HepG2 (cell line): ENCODE results near the gene RAD51C. TPM values are rescaled to one million over a fixed set of nuclear protein-coding genes. Genes with fewer than 3 reads are reported as not detected.
A peak's percentile ranks its signal among the peaks of the same experiment; 100 is the strongest.

Source experiments
- CEBPB ChIP-seq: IDR thresholded peaks from 2 replicates; pipeline ENCODE4 v1.6.1; 2011; ENCODE audit warnings: low read depth, low read length, improper control_type of control experiment, borderline replicate concordance
- CHCHD3 ChIP-seq: sonication (generic); formaldehyde crosslinking; IDR thresholded peaks from 2 replicates; pipeline ENCODE4 v1.8.0; 2022; ENCODE audit warnings: mild to moderate bottlenecking, missing genetic modification reagents, moderate library complexity
- DMTF1 ChIP-seq: sonication (generic); formaldehyde crosslinking; IDR thresholded peaks from 2 replicates; pipeline ENCODE4 v1.4.0; 2020; ENCODE audit warnings: mild to moderate bottlenecking, missing genetic modification reagents
- ESRRA ChIP-seq: sonication (generic); formaldehyde crosslinking; IDR thresholded peaks from 2 replicates; pipeline ENCODE4 v1.5.1; 2020; ENCODE audit warnings: mild to moderate bottlenecking, low read depth, missing genetic modification reagents
- GABPA ChIP-seq, 2 experiments: IDR thresholded peaks; 2 replicates each; pipeline ENCODE4 v1.6.1; 2011 to 2016; ENCODE audit warnings: low read depth in 2 of 2, low read length in 1 of 2, missing biosample characterization in 1 of 2, missing genetic modification characterization in 1 of 2
- HINFP ChIP-seq: sonication (generic); formaldehyde crosslinking; IDR thresholded peaks from 2 replicates; pipeline ENCODE4 v1.4.0; 2020; ENCODE audit warnings: low read depth, mild to moderate bottlenecking, missing genetic modification reagents
- HNRNPLL ChIP-seq: fragments of 200-400 bp; formaldehyde crosslinking; IDR thresholded peaks from 2 replicates; pipeline ENCODE4 v1.6.1; 2017; ENCODE audit warnings: mild to moderate bottlenecking, low read depth, low read length; ENCODE audit not compliant: poor library complexity, severe bottlenecking
- IRF9 ChIP-seq: sonication (generic); formaldehyde crosslinking; IDR thresholded peaks from 2 replicates; pipeline ENCODE4 v1.8.0; 2022; ENCODE audit warnings: missing genetic modification reagents, mild to moderate bottlenecking, borderline replicate concordance
- KDM3A ChIP-seq: IDR thresholded peaks from 2 replicates; pipeline ENCODE4 v1.6.1; 2018; ENCODE audit warnings: low read depth, missing compliant biosample characterization
- KLF13 ChIP-seq: sonication (generic); formaldehyde crosslinking; IDR thresholded peaks from 2 replicates; pipeline ENCODE4 v1.4.0; 2020; ENCODE audit warnings: mild to moderate bottlenecking, missing genetic modification reagents
- MLX ChIP-seq: IDR thresholded peaks from 2 replicates; pipeline ENCODE4 v1.6.1; 2016
- NFE2L1 ChIP-seq: sonication (generic); formaldehyde crosslinking; IDR thresholded peaks from 2 replicates; pipeline ENCODE4 v1.4.0; 2020; ENCODE audit warnings: missing genetic modification reagents, mild to moderate bottlenecking, borderline replicate concordance
- PAF1 ChIP-seq: IDR thresholded peaks from 2 replicates; pipeline ENCODE4 v1.6.1; 2016; ENCODE audit warnings: missing genetic modification reagents, missing compliant biosample characterization
- SPEN ChIP-seq: sonication (generic); formaldehyde crosslinking; IDR thresholded peaks from 2 replicates; pipeline ENCODE4 v1.5.1; 2020; ENCODE audit warnings: low read depth, mild to moderate bottlenecking, missing genetic modification reagents
- WIZ ChIP-seq: sonication (generic); formaldehyde crosslinking; IDR thresholded peaks from 2 replicates; pipeline ENCODE4 v1.5.1; 2020; ENCODE audit warnings: mild to moderate bottlenecking, missing genetic modification reagents
- ZKSCAN5 ChIP-seq: sonication (generic); formaldehyde crosslinking; IDR thresholded peaks from 2 replicates; pipeline ENCODE4 v1.5.1; 2020; ENCODE audit warnings: mild to moderate bottlenecking, missing genetic modification reagents
- ZNF460 ChIP-seq: sonication (generic); formaldehyde crosslinking; IDR thresholded peaks from 2 replicates; pipeline ENCODE4 v1.5.1; 2020; ENCODE audit warnings: missing genetic modification reagents, mild to moderate bottlenecking, borderline replicate concordance
- ZNF580 ChIP-seq: IDR thresholded peaks from 2 replicates; pipeline ENCODE4 v1.6.1; 2016; ENCODE audit warnings: low read depth, borderline replicate concordance
- ZSCAN31 ChIP-seq: sonication (generic); formaldehyde crosslinking; IDR thresholded peaks from 2 replicates; pipeline ENCODE4 v1.5.0; 2020; ENCODE audit warnings: low read depth, mild to moderate bottlenecking, missing genetic modification reagents
- polyA plus RNA-seq, 8 experiments: library from polyadenylated mRNA; depleted of rRNA in 3 of 8; stranded (reverse) in 7 of 8; unstranded in 1 of 8; fragments of >200 nt; fragmentation: Illumina TruSeq in 4 of 8; extraction: Trizol in 4 of 8; gene quantifications; 2 replicates each; pipeline versions ENCODE4 v1.2.1 to v1.2.3, GENCODE V29; 2011 to 2016; ENCODE audit warnings: low read depth in 4 of 8, missing spikeins in 1 of 8, mixed read lengths in 1 of 8; ENCODE audit not compliant: insufficient read depth in 1 of 8
- total RNA-seq, 5 experiments: library from RNA; depleted of rRNA; stranded (reverse); fragments of >200 nt; fragmentation: Illumina TruSeq; extraction: Trizol; gene quantifications; 2 replicates each; pipeline ENCODE4 v1.2.3, GENCODE V29; 2016; ENCODE audit warnings: low read depth in 1 of 5

RAD51C gene
- total and polyA plus RNA-seq, 2 of the 13 experiments (the other 11 are each of a cell fraction or from before 2014, with no cell fraction given), result 38.5 to 106 TPM

- TF ChIP-seq CEBPB, result no peak
- TF ChIP-seq HNRNPLL, result peak; percentile 87
- TF ChIP-seq ZNF580, result peak; percentile 98
- peak; percentile 56 for TF ChIP-seq GABPA (IDR thresholded peaks at IDR 0.05; ENCODE audit: low read depth, low read length)
- peak; percentile 91 for TF ChIP-seq GABPA (CRISPR knock-in tag; IDR thresholded peaks at IDR 0.05; ENCODE audit: low read depth)
- peak; percentile 92; the same call in 1 of the 2 replicates for TF ChIP-seq KLF13 (CRISPR knock-in tag)
- TF ChIP-seq ZNF460 (CRISPR knock-in tag), result no peak
- no peak; the same call in 1 of the 2 replicates for TF ChIP-seq CHCHD3 (CRISPR knock-in tag)
- no peak for TF ChIP-seq PAF1 (CRISPR knock-in tag)
- TF ChIP-seq NFE2L1 (CRISPR knock-in tag), result peak; percentile 90; the same call in 1 of the 2 replicates
- TF ChIP-seq WIZ (CRISPR knock-in tag), result no peak
- no peak for TF ChIP-seq ESRRA (CRISPR knock-in tag)
- TF ChIP-seq DMTF1 (CRISPR knock-in tag), result 0 out of 2 replicates have a peak, but pooled peaks have one; percentile 77
- peak; percentile 95 for TF ChIP-seq ZSCAN31 (CRISPR knock-in tag)
- TF ChIP-seq HINFP (CRISPR knock-in tag), result peak; percentile 94
- TF ChIP-seq SPEN (CRISPR knock-in tag), result peak; percentile 89
- TF ChIP-seq ZKSCAN5 (CRISPR knock-in tag), result no peak
- TF ChIP-seq MLX (CRISPR knock-in tag), result 0 out of 2 replicates have a peak, but pooled peaks have one; percentile 66
- TF ChIP-seq KDM3A (CRISPR knock-in tag), result no peak; the same call in 1 of the 2 replicates
- peak; percentile 68; the same call in 1 of the 2 replicates for TF ChIP-seq IRF9
Observed at GRCh38 chr17:58692239-58693055, at the start of gene RAD51C (continued).
